Coronary artery (tissue), 2 donors: Measurements from ENCODE around the gene CAGE1.

Experiments
- DNase-seq: peaks from one replicate; pipeline ENCODE4 v3.0.0-alpha.2; 2017; ENCODE audit warnings: low spot score
- H3K27ac ChIP-seq, 2 donors: fragments of 200-600 bp; sonication (generic); one replicate each; pipeline ENCODE4 v1.5.1; 2016 to 2019
- H3K4me3 ChIP-seq: fragments of 200-600 bp; sonication (generic); 2 replicates; pipeline ENCODE4 v1.5.1; 2016; ENCODE audit warnings: mild to moderate bottlenecking, moderate library complexity
- TF ChIP-seq, protein P1 (sequence below): fragments of 200-600 bp; sonication (generic); IDR thresholded peaks from one replicate; pipeline ENCODE4 v1.5.1; 2019; ENCODE audit warnings: antibody characterized with exemption

CAGE1 gene

DNA sequence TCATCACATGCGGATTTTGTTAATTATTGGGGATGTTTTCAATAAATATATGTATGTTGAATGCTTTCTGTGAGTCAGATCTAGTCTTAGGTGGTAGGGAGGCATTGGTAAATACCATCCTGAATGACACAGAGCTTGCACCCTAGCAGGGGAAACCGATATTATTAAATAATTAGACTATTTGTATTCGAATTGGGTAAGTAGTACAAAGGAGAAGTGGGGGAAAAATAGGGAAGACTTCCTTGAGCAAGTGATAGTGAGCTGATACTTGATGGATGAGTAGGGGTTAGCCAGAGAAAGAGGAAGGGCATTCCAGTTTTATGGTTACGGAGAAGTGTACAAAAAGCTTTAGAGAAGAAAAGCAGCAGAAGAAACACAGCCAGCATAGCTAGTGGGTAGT is 1.6 kb upstream of the CAGE1 start:
- DNase-seq, result no peak
- Histone ChIP-seq H3K4me3 (peak overlapping the region; percentile 80), H3K27ac (no peak overlapping the region)
- TF ChIP-seq, protein P1, sequence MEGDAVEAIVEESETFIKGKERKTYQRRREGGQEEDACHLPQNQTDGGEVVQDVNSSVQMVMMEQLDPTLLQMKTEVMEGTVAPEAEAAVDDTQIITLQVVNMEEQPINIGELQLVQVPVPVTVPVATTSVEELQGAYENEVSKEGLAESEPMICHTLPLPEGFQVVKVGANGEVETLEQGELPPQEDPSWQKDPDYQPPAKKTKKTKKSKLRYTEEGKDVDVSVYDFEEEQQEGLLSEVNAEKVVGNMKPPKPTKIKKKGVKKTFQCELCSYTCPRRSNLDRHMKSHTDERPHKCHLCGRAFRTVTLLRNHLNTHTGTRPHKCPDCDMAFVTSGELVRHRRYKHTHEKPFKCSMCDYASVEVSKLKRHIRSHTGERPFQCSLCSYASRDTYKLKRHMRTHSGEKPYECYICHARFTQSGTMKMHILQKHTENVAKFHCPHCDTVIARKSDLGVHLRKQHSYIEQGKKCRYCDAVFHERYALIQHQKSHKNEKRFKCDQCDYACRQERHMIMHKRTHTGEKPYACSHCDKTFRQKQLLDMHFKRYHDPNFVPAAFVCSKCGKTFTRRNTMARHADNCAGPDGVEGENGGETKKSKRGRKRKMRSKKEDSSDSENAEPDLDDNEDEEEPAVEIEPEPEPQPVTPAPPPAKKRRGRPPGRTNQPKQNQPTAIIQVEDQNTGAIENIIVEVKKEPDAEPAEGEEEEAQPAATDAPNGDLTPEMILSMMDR, result no peak

DNA sequence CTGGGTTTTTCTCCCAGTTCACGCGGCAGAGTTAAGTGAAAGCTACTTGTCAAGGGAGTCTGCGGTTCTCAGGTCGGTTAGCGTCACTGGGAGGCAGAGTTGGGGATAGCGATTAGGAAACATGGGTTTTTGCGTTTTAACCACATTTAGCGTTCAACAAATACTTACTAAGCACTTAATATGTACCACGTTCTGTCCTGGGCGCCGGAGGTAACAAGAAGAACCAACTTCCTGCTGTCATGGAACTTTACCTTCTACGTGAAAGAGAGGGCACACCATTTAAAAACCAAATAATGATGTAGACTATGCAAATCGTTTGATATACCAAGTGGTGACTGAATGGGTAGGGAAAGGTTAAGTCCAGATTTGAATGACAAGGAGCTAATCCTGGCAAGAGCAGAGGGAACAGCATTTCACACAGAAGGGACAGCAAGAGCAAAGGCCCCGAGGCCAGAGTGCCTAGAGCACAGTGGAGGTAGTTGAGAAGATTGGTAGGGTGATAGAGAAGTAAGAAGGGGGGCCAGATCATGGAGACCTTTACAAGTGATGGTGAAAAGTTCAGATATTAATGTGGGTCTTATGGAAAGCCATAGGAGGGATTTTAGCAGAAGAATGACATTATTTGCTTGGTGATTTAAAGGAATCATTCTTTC is 810 bp upstream of the CAGE1 start:
- TF ChIP-seq, protein P1, result no peak
- H3K4me3 ChIP-seq, result peak overlapping the region; percentile 80
- peak overlapping the region; percentile 90 to 91 for H3K27ac ChIP-seq
- no peak for DNase-seq

DNA sequence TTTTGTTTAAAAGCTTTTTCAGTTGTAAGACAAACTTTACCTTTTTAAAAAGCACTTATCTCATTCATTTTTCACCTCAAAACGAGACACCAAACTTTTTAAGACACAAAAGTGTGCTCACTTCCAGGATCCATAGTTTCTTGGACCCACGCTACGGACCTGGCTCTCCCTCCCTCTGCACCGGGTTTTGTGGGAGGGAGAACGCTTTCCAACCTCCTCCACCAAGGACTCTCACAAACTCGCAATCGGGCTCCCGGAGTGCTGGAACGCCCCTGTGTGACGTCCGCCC is 436 bp downstream of the CAGE1 start:
- TF ChIP-seq, protein P1, result no peak
- peak overlapping the region; percentile 80 for H3K4me3 ChIP-seq
- DNase-seq, result no peak
- H3K27ac ChIP-seq, result peak overlapping the region; percentile 90 to 91

DNA sequence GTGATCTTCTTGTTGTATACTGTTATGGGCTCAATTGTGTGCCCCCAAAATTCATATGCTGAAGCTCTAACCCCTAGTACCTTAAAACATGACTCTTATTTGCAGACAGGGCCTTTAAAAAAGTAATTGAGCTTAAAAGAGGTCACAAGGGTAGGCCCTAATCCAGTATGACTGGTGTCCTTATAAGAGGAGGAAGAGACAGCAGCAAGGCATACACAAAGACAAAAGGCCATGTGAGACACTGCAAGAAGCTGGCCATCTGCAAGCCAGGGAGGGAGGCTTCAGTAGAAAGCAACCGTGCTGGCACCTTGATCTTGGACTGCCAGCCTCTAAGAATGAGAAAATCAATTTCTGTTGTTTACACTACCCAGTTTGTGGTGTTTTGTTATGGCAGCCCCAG is 8.4 kb downstream of the CAGE1 start:
- TF ChIP-seq, protein P1, result no peak
- Histone ChIP-seq H3K27ac (no peak overlapping the region), H3K4me3 (no peak overlapping the region)
- no peak for DNase-seq

DNA sequence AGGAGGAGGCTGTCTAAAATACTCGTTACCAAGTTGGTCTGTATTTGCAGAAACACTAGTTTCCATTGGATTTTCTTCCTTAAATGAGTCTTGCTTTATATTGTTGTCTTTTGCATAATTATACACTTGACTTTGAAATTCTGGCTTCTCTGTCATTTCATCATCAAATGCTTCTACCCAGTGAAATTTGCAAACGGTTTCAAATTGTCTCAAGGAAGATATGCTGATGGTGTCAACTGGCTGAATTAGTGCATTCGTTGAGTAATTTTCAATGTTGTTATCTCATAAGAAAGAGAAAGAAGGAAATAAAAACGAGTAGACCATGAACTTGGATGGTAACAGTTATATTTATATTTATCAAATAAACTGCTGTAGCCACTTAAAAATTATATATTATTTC is 10.8 kb downstream of the CAGE1 start:
- no peak overlapping the region for H3K4me3 ChIP-seq
- DNase-seq, result no peak
- TF ChIP-seq, protein P1, result no peak
- no peak overlapping the region for H3K27ac ChIP-seq

DNA sequence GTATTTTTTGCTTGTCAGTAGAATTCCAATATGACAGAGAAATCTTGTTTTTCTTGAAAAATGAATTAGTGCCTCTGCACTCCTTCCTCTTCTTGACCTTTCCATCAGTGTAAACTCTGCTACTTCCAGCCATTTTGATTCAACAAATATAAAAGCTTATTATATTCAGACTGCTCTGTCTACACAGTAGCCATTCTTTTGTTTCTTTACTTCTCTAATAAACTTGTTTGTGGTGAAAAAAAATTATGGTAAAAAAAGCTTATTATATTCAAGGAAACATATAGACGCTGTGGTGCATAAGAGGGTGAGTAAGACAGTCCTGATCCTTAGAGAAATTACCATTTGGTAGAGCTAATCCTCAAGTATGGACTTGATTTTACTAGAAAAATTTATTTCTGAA is 11.6 kb downstream of the CAGE1 start:
- no peak overlapping the region for H3K27ac ChIP-seq
- no peak overlapping the region for H3K4me3 ChIP-seq
- no peak for DNase-seq
- TF ChIP-seq, protein P1, result no peak

DNA sequence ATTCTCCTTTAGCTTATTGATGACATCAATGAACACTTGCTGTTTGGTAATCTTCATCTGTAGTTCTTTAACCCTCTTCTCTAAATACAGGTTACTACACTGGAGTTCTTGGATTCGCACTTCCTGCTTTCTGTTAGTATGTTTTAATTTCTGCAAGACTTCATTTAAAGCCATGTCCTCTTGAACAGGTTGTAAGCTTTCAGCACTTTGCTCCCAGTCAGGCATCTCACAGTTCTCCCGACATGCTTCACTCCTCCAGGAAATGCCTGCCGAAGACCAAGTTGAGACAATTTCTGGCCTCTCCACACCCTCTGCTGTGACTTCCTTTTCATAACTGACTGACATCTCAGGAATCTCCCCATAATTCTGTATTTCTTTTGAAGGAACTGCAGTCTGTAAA is 15.8 kb downstream of the CAGE1 start:
- TF ChIP-seq, protein P1, result no peak
- no peak overlapping the region for H3K4me3 ChIP-seq
- H3K27ac ChIP-seq, result no peak overlapping the region
- no peak for DNase-seq
